Heart right ventricle (tissue), 12 donors: ENCODE data around the gene PFDN1. TPM values are rescaled to one million over a fixed set of nuclear protein-coding genes. Genes with fewer than 3 reads are reported as not detected.

Experiments used
- polyA plus RNA-seq, 2 donors: library from polyadenylated mRNA; stranded (reverse); fragments of 200-250 nt; gene quantifications; one replicate each; pipeline ENCODE4 v1.2.3, GENCODE V29; 2013
- total RNA-seq, 10 donors: library from RNA; stranded (reverse); fragmentation: NEBNext Ultra II Directional in 3 of 10; extraction: Animal tissue kit (Norgen Biotek cat#: 25700) in 3 of 10; gene quantifications; one replicate each; pipeline versions ENCODE4 v1.2.1 to v1.2.4, GENCODE V29; 2021 to 2023
- donor health status: ischemic (EF 13 %, LVEDD 7.1; RV severe dilation, severe dysfunction).
- donor health status: healthy with polysubstance abuse.
- donor health status: DM: no; HTN: yes; CAD: no.
- donor health status: DM: no; HTN: no; CAD: no.
- donor health status: ischemic (EF 25% LVEDD 6.9; RV normal size, moderate dysfunction).
- donor health status: ischemic (EF 25% LVEDD 5.7; RV mildly dilated, moderate dysfunction).
- donor health status: healthy.
- donor health status: nonischemic (EF 11% LVEDD 7.7; RV severe dilation, severe dysfunction).
- donor health status: DM: yes; HTN: yes; CAD: no.
- donor health status: PGD.
- donor health status: ischemic (EF 29% LVEDD 5.4; RV normal size, mild dysfunction).
- donor health status: nonischemic (EF 23%, LVEDD 6.1; RV moderate dilation, normal function).

The PFDN1 gene
- total and polyA plus RNA-seq, 12 donors, result 56.8 to 100 (median 80.7) TPM

Other genes with a start within 250 kb of the PFDN1 start
- 10 to 100 TPM; 19.4 to 27.7 (median 24.5) TPM for gene PURA, start 189.0 kb downstream of the PFDN1 start, total RNA-seq
- 1 to 10 TPM; 3.2 to 7.5 TPM for gene PURA, start 189.0 kb downstream of the PFDN1 start, polyA plus RNA-seq
- gene IGIP, start 177.2 kb downstream of the PFDN1 start, total RNA-seq, result 10 to 100 TPM in 8 of 10 donors, 1 to 10 TPM in 2; 9.5 to 17.2 (median 13.0) TPM
- 10 to 100 TPM in 1 of 2 donors, 1 to 10 TPM in 1; 5.0 to 12.1 TPM for gene IGIP, start 177.2 kb downstream of the PFDN1 start, polyA plus RNA-seq
- 100 to 1,000 TPM in 3 of 10 donors, 10 to 100 TPM in 7; 55.2 to 114 (median 95.3) TPM for gene CYSTM1, start 127.9 kb downstream of the PFDN1 start, total RNA-seq
- gene CYSTM1, start 127.9 kb downstream of the PFDN1 start, polyA plus RNA-seq, result 100 to 1,000 TPM in 1 of 2 donors, 10 to 100 TPM in 1; 45.0 to 217 TPM
- 100 to 1,000 TPM in 2 of 10 donors, 10 to 100 TPM in 8; 18.5 to 121 (median 33.3) TPM for gene HBEGF, start 43.5 kb upstream of the PFDN1 start, total RNA-seq
- 10 to 100 TPM; 14.6 to 33.5 TPM for gene HBEGF, start 43.5 kb upstream of the PFDN1 start, polyA plus RNA-seq
- under 1 TPM in 2 of 10 donors, not detected in 8; 0.10 to 0.34 TPM for gene SLC4A9, start 57.1 kb upstream of the PFDN1 start, total RNA-seq
- under 1 TPM; 0.01 to 0.29 TPM for gene SLC4A9, start 57.1 kb upstream of the PFDN1 start, polyA plus RNA-seq
- gene ANKHD1, start 98.7 kb upstream of the PFDN1 start, total RNA-seq, result 10 to 100 TPM; 51.9 to 77.9 (median 68.5) TPM
- 10 to 100 TPM; 26.6 to 62.9 TPM for gene ANKHD1, start 98.7 kb upstream of the PFDN1 start, polyA plus RNA-seq
- 10 to 100 TPM in 9 of 10 donors, 1 to 10 TPM in 1; 9.2 to 36.5 (median 21.5) TPM for gene EIF4EBP3, start 244.6 kb upstream of the PFDN1 start, total RNA-seq
- gene EIF4EBP3, start 244.6 kb upstream of the PFDN1 start, polyA plus RNA-seq, result 10 to 100 TPM; 14.3 to 46.1 TPM